ENCODE measurements around the gene CEP20.
"Not testable (repeated sequence)": the region's sequence is repeated elsewhere in the genome, so short reads cannot be mapped to it uniquely, and the experiment has no call there.

CEP20 gene

DNA sequence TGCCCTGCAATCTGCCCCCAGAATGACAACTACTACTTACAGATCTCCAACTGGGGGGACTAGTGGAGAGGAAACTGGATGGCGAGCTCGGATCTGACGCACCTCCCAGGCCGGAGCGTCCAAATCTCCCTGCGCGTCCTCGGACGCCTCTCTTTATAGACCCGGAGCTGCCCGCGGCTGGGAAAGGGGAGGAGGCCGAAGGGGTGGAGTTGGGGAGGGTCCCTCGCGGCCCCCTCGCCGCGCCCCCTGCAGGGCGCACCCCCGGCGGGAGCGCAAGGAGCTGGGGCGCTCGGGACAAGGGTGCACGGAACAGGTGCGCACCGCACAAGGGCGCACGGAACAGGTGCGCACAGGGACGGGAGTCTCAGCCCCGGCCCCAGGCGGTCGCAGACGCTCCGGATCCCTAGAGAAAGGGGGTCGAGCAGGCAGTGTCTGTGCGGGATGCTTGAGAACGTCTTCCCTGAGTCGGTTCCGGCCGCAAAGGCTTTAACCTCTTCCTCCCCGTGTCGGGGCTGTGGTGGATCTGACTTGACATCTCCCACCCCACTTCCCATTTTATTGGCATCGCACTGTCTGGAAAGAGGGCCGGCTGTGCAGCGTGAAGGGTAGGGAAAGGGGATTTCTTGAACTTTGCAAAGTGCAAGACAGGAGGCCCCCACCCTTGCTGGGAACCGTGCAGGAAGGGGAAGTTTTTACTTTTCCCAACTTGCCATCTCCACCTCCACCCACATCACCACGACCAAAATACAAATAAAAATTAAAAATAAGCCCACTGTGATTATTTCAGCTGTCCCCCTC, 31.3 kb downstream of the CEP20 start, which contains the start of gene MYH11:
MYH11 (minus strand) TSS at position 128 of the 798 bp plus-strand sequence. CDS start 18,776 bp downstream, outside the sequence.
- DNase-seq = no peak

DNA sequence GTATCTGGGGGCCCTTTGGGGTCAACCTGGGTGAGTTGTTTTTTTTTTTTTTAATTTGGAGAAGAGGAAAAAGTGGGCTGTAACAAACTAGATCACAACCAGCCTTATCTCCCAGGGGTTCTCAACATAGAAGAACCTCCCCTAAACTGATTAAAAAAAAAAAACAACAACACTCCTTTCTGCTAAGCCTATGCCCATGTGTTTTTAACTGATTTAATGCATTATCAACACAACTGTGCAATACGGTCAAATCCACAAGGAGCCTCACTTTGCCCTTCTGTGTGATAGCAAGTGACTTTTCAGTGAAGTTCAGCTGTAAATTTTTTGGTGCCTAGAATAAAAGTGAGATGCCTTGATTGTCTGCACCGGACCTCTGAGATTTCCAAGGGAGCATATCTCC, 32.2 kb downstream of the CEP20 start:
- no peak for DNase-seq

DNA sequence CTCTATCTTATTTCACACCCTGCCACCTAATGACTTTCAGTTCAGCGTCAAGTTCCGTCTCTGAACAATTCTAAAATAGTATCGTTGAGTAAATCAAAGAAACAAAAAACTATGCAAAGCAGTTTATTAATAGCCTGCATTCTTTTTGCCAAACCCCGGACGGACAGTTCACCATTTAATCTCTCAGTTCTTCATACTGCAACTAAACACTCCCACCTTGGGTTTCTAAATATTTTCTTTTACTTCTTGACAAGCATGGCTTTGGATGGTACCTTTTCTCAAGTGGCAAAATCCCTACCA, 32.7 kb downstream of the CEP20 start:
- DNase-seq = no peak

DNA sequence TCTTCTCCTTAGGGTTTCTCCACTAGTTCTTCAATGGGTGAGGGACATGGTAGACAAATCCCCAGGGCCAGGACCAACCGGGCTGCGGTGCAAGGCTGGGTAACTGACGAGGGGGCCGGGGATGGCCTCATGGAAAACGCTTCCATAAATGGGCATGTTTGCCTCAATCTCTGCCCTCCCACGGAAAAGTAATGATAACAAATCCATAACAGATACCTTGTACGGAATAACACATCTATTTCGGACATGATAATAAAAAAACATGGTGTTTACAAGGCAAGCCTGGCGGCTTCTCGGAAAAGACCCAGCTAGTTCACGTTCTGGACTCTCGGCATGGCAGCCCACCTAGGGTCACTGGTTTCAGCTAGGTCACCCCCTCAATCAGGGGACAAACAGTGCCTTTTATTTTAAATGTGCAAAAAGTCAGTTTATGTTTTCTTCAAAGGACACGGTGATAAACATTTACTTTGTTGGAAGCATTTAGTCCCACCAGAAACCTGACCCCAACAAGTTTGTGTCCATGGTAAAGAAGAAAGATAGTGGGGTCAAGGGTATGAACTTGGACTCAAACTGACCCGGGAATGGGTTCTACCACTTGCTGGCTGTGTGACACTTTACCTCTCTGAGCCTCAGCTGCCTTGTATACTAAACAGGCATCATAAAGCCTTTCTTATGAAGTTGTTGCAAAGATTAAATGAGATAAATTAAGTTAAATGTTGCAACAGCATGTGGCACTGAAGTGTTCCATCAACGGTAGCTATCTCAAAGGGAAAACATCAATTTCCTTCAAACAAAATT, 33.3 kb downstream of the CEP20 start:
- no peak for DNase-seq

DNA sequence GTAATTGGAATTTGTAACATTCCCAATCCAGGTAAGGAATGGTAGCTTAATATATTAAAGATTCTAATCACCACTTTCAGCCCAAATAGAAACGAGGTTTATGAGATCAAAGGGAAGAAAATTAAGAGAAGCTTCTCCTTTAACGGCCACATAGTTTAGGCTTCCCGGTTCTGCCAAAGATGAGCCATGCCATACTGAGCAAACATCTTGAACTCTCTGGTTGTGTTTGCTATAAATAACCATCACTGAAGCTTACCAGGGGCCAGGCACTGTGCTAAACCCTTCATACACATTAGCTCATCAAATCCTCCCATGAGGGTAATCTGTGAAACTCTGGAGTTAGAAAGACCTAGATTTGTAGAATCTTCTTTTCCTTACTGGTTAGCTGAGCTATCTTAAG, 34.3 kb downstream of the CEP20 start:
- no peak for DNase-seq

DNA sequence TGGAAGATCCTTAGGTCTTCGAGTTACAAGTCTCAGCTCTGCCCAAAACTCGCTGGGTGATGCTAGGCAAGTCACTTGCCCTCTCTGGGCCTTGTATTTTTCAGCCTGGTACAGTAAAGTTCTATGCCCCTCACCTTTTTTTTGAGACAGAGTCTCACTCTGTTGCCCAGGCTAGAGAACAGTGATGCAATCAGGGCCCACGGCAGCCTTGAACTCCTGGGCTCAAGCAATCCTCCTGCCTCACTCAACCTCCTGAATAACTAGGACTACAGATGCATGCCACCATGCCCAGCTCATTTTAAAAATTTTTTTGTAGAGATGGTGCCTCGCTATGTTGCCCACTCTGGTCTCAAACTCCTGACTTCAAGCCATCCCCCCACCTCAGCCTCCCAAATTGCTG, 35.4 kb downstream of the CEP20 start:
- DNase-seq = no peak

DNA sequence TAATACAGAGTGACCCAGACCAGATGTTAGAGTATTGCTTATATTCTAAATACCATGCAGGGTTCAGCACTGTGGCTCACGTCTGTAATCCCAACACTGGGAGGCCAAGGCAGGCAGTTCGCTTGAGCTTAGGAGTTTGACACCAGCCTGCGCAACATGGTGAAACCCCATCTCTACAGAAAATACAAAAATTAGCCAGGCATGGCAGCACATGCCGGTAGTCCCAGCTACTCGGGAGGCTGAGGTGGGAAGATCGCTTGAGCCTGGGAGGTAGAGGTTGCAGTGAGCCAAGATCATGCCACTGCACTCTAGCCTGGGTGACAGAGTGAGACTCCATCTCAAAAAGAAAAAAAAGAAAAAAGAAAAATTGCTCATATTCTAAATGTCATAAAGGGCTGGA, 37.8 kb downstream of the CEP20 start:
- not testable (repeated sequence) for DNase-seq

DNA sequence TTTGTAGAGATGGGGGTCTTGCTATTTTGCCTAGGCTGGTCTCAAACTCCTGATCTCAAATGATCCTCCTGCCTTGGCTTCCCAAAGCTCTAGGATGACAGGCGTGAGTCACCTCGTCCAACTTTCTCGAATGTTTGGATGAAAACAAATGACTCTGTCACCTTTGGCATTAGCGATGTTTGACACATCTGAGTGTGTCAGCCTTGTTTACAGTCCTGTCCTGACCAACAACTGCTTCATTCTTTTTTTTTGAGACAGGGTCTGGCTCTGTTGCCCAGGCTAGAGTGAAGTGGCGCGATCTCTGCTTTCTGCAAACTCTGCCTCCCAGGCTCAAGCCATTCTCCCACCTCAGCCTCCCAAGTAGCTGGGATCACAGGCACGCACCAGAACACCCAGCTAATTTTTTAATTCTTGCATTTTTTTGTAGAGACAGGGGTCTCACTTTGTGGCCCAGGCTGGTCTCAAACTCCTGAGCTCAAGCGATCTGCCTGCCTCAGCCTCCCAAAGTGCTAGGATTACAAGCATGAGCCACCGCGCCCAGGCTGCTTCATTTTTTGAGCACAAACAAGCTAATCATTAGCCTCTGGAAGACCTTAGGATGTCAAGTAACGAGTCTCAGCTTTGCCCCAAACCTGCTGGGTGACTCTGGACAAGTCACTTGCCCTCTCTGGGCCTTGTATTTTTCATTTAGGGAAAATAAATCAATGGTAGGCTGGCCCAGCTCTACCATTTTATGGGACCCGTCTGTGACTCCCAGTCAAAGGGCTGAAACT, 39.0 kb downstream of the CEP20 start:
- DNase-seq = no peak

DNA sequence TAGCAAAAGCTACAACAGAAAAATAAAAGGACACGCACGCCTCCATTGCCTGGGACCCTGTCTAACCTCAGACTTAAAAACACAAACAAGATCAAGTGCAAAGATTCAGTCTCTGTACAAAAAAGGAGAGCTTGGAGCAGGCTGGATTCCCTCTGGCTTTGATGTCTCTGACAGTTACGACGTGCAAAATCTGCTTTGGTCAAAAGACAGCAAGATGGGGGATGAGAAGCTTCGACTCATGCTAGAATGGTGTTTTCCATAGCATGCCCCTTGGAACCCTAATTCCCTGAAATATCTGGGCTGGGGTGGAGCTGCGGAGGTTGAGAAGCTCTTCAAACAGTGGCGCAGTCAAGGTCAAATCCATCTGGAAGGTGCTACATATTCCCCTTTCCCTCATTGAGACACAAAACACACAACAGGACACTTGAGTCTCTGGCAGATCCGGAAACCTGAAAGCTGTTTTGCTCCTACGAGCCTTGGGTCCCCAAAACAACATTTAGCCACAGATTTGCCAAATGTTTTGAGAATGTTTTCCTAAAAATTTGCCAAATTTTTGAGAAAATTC, 40.7 kb downstream of the CEP20 start:
- DNase-seq = no peak

DNA sequence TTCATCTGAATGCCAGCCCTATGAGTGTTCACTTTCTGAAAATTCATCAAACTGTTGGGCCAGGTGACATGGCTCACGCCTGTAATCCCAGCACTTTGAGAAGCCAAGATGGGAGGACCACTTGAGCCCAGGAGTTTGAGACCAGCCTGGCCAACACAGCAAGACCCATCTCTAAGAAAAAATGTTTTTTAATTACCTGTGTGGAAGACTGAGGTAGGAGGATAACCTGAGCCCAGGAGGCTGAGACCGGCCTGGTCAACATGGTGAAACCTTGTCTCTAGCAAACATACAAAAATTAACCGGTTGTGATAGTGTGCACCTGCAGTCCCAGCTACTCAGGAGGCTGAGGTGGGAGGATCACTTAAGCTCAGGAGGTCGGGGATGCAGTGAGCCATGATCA, 41.9 kb downstream of the CEP20 start:
- no peak for DNase-seq

DNA sequence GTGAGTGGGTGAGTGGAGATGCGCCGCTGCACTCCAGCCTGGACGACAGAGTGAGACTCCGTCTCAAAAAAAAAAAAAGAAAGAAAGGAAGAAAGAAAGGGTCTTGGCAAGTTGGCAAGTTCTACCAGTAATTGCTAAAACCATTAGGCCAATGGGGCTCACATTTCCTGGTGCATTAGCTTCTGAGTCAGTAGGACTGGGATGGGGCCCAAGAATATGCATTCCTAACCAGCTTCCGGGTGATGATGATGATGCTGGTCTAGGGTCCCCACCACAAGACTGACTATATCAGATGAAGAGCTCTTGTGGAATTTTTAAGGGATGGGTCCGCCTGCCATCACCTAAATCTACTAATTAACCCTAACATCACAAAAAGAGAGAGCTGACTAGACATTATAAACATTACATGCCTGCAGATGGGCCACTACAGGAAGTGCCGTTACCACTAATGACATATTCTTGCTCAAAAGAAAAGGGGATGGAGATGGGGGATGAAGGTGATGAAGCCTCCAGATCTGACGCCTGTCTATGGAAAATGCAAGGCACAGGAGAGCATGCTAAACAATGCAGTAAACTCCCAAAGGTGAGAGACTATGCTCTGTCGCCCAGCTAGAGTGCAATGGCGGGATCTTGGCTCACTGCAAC, 44.6 kb downstream of the CEP20 start:
- DNase-seq = no peak

DNA sequence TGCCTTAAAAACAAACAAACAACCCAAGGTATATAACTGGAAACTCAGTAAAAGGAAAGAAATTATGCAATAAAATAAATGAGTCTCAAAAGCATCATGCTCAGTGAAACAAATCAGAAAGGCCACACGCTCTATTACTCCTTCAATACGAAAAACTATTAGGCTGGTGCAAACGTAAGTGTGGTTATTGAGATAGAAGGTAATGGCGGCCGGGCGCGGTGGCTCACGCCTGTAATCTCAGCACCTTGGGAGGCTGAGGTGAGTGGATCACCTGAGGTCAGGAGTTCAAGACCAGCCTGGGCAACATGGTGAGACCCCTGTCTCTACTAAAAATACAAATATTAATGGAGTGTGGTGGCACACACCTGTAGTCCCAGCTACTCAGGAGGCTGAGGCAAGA, 49.2 kb downstream of the CEP20 start:
- DNase-seq = not testable (repeated sequence)

DNA sequence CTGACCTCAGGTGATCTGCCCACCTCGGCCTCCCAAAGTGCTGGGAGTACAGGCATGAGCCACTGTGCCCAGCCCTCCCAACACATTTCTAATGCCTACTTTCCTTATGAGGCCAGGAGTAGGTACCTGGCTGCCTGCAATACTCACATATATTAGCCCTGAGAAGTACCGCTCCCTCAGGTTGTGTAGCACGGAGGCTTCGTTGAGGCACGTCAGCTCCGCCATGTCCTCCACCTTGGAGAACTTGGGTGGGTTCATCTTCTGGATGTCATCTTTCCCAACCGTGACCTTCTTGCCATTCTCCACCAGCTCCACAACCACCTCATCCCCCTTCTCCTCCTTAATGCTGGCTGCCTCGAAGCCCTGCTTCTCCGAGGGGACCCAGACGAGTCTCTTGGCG, 50.6 kb downstream of the CEP20 start:
- DNase-seq = no peak

DNA sequence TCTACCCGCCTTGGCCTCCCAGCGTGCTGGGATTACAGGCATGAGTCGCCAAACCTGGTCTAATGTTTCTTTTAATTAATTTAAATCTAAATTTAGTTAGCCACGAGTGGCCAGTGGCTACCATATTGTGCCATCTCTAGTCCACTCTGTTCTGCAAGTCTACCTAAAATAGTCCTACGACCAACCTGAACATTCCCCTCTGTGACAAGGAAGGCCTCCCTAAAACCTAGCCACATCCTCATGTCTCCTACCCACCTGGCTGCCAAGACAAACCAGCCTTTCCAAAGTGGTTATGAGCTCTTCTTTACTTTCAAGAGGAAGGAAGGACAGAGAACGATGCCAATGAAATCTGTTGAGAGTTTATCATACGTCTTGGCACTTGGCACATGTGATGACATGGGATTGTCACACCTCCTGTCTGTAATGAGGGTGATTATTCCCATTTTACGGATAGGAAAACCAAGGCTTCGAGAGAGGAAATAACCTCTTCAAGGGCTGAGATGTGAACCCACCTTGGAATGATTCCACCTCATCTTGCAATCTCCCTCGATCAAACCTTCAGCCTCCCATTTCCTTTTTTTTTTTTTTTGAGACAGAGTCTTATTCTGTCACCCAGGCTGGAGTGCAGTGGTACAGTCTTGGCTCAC, 51.3 kb downstream of the CEP20 start:
- no peak for DNase-seq

DNA sequence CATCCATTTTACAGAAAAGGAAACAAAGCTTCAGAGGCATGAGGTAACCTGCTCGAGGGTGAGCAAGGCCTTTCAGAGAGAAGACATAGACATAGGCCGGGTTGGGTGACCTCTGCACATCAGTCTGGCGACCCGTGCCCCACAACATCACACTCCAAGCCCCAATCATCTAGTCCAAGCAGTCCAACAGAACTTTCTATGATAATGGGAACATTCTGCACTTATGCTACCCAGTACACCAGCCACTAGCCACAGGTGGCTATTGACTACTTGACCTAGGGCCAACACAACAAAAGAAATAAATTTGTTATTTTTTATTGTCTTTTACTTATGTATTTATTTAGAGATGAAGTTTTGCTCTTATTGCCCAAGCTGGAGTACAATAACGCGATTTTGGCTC, 52.3 kb downstream of the CEP20 start:
- DNase-seq = no peak

DNA sequence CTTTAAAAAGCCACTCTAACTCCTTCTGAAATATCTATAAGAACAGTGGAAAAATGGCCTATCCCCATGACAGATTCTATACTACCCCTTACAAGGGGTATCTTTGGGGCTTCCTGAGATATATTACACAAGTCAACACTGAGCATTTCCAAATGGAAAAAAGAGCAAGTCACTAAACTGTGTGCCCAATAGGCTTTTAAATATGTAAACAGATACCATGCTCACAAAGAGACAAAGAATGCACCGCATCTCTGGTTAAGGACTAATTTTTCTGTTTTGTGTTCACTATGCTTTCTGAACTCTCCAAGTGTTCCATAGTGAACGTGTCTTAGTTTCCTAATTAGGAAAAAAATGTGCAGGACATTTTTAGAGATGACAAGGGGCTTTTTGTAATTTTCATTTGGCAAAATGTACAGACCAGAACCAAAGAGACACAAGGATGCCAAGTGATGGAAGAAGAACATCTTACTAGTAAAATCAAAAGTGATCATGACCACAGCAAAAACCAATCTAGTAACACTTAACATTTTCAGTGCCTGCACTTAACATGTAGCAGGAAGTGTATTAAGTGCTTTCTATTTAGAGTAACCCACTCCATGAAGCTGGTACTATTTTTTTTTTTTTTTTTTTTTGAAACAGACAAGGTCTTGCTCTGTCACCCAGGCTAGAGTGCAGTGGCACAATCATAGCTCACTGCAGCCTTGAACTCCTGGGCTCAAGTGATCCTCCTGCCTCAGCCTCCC, 53.1 kb downstream of the CEP20 start:
- no peak for DNase-seq

DNA sequence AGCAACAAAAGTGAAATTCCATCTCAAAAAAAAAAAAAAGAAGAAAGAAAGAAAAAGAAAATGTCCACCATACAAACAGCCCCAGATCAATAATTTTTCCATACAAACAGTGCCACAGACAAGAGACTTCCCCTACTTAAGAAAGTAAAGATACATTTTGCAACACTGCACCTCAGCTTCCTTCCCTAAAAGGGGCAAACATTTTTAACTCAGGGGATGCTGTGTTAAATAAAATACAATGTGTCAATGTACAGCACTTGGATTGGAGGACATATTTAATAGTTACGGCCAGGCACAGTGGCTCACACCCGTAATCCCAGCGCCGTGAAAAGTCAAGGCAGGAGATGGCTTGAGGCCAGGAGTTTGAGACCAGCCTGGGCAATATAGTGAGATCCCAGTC, 53.9 kb downstream of the CEP20 start:
- no peak for DNase-seq

DNA sequence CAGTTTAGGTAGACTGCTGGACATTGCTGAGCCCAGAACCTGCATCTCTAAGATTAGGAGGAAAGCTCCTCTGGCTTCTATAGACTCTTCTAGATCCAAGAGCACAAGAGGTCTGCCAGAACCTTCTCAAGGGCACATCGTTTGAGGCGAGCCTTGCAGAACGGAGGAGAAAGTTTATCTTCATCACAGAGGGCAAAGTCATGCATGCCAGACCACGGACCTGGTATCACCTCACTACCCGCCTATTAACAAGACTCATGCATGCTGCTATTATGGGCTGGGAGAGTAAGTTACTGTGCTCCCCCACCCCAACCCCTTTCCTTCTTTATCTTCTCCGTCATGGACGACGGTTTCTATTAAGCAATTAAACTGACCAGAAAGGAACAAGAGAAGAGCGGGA, 54.9 kb downstream of the CEP20 start:
- no peak for DNase-seq

DNA sequence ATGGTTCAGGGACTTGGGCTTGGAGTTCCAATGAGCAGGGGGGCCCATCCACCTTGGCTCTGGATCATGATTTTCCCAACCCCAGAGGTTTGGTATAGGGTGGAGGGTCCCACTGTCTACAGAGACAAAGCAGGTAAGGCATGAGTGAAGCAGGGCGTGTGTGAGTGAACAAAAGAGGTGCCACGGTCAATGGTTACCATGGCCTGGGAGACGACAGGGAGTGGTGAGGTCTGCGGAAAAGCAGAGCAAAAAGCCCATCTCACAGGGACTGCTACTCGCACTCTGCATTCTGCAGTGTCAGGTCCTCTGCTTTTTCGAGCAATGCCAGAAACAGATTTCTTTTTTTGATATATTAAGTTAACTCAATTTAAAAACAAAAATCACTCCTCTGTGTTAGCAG, 56.2 kb downstream of the CEP20 start:
- DNase-seq = no peak

DNA sequence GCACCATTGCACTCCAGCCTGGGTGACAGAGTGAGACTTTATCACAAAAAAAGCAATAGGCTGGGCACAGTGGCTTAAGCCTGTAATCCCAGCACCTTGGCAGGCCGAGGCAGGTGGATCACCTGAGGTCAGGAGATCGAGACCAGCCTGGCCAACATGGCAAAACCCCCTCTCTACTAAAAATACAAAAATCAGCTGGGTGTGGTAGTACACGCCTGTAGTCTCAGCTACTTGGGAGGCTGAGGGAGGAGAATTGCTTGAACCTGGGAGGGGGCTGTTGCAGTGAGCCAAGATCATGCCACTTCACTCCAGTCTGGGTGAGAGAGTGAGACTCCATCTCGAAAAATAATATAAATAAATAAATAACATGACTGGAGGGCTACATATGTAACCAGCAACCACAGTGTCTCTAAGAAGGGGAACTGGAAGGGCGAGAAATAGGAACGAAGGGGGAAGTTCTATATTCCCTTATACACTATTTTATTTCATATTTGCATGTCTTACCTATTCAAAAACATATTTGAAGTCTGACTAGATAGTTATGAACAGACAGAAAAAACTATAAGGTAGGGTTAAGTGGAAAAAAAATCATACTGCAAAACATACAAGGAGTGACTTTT, 57.5 kb downstream of the CEP20 start:
- no peak for DNase-seq

DNA sequence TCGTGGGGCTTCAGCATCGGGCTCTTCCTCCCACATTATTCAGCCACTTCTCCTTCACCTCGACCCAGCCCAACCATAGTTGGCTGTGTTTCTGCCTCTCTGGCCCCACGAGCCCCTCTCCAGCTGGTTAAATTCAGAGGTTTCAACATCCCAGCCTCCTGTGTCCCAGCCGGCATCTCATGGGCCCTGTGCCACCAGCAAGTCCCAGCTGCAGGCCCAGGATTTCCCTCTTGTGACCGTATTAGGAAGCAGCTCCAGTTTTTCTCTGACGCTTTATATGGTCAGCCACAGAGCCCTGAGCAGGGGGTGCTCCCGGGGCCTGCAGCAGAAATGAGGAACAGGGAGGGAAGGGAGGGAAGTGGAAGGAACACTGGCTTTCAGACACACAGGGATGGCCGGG, 58.9 kb downstream of the CEP20 start:
- DNase-seq = no peak

All from NCI-H446 treated with DMSO at 0.1 percent for 48 hours (cell line).